Measurements from ENCODE around the gene ABI2.

The ABI2 gene

GRCh38 chr2:203436496-203436895 is 108.3 kb downstream of the ABI2 start:
- DNase-seq = no peak
- Histone ChIP-seq H4K20me1 (ENCODE audit: insufficient read depth, low read length) (no peaks in the 10 kb centered on the region), H3K79me2 (ENCODE audit: low read length) (no peaks in the 10 kb centered on the region), H2AFZ (ENCODE audit: low read length) (no peak overlapping the region), H3K4me1 (ENCODE audit: low read length) (peaks cover 11% of the 10 kb centered on the region), H3K9ac (ENCODE audit: low read length) (no peak overlapping the region), H3K4me2 (ENCODE audit: low read depth, low read length) (no peak overlapping the region), H3K4me3 (ENCODE audit: low read length) (no peak overlapping the region), H3F3A (ENCODE audit: insufficient read depth, low read length) (no peaks in the 10 kb centered on the region), H3K27me3 (replicated peaks; ENCODE audit: insufficient read depth, low read length) (no peaks in the 10 kb centered on the region), H3K9me3 (replicated peaks; ENCODE audit: insufficient read depth, low read length) (no peaks in the 10 kb centered on the region), H3K9me2 (replicated peaks; ENCODE audit: insufficient read depth, low read length) (no peaks in the 10 kb centered on the region), H3K27ac (ENCODE audit: low read length) (no peak overlapping the region), H3K36me3 (replicated peaks; ENCODE audit: insufficient read depth, low read length) (no peaks in the 10 kb centered on the region)
- TF ChIP-seq CTCF (IDR thresholded peaks at IDR 0.05; ENCODE audit: low read length) = no peak

DNA sequence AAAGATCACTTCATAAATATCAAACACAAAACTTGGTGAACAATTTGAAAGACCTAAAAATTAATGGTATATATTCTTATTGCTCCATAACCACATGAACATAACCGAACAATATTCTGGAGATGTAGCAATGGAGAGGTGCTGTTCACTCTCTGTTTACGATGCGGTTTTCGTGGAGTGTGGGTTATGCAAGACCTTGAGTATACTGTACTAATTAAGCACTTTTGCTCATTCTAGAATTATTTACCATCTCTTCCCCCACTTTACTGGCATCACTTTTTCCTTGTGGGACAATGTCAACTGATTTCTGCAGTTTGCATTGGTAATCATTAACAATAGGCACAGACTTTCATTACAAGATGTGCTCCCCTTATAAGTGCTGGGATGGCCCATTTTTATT is 109.3 kb downstream of the ABI2 start:
- no peaks in the 10 kb centered on the region for H3K36me3 ChIP-seq (replicated peaks; ENCODE audit: insufficient read depth, low read length)
- H3K9me2 ChIP-seq (replicated peaks; ENCODE audit: insufficient read depth, low read length) = no peaks in the 10 kb centered on the region
- peaks cover 6% of the 10 kb centered on the region; the same call in 1 of the 2 replicates for H3K4me1 ChIP-seq (ENCODE audit: low read length)
- no peaks in the 10 kb centered on the region for H3K9me3 ChIP-seq (replicated peaks; ENCODE audit: insufficient read depth, low read length)
- no peak for TF ChIP-seq CTCF (IDR thresholded peaks at IDR 0.05; ENCODE audit: low read length)
- no peak overlapping the region for H3K27ac ChIP-seq (ENCODE audit: low read length)
- H2AFZ ChIP-seq (ENCODE audit: low read length) = no peak overlapping the region
- H3K27me3 ChIP-seq (replicated peaks; ENCODE audit: insufficient read depth, low read length) = no peaks in the 10 kb centered on the region
- H3K9ac ChIP-seq (ENCODE audit: low read length) = no peak overlapping the region
- H3F3A ChIP-seq (ENCODE audit: insufficient read depth, low read length) = no peaks in the 10 kb centered on the region
- DNase-seq = no peak
- no peak overlapping the region for H3K4me2 ChIP-seq (ENCODE audit: low read depth, low read length)
- H3K4me3 ChIP-seq (ENCODE audit: low read length) = no peak overlapping the region
- no peaks in the 10 kb centered on the region for H3K79me2 ChIP-seq (ENCODE audit: low read length)
- H4K20me1 ChIP-seq (ENCODE audit: insufficient read depth, low read length) = no peaks in the 10 kb centered on the region

- Histone ChIP-seq H3K79me2 (ENCODE audit: low read length) (no peaks in the 10 kb centered on the region), H3K9me2 (replicated peaks; ENCODE audit: insufficient read depth, low read length) (no peaks in the 10 kb centered on the region), H3K36me3 (replicated peaks; ENCODE audit: insufficient read depth, low read length) (no peaks in the 10 kb centered on the region), H3K9ac (ENCODE audit: low read length) (no peak overlapping the region), H4K20me1 (ENCODE audit: insufficient read depth, low read length) (no peaks in the 10 kb centered on the region), H3F3A (ENCODE audit: insufficient read depth, low read length) (no peaks in the 10 kb centered on the region), H3K4me3 (ENCODE audit: low read length) (no peak overlapping the region), H3K27me3 (replicated peaks; ENCODE audit: insufficient read depth, low read length) (no peaks in the 10 kb centered on the region), H3K4me1 (ENCODE audit: low read length) (no peaks in the 10 kb centered on the region), H3K4me2 (ENCODE audit: low read depth, low read length) (no peak overlapping the region), H3K9me3 (replicated peaks; ENCODE audit: insufficient read depth, low read length) (no peaks in the 10 kb centered on the region), H3K27ac (ENCODE audit: low read length) (no peak overlapping the region), H2AFZ (ENCODE audit: low read length) (no peak overlapping the region)
- TF ChIP-seq EZH2 (optimal IDR thresholded peaks at IDR 0.05; ENCODE audit: low read depth, low read length) (no peak), CTCF (IDR thresholded peaks at IDR 0.05; ENCODE audit: low read length) (no peak), EZH2phosphoT487 (IDR thresholded peaks at IDR 0.05; ENCODE audit: low read length) (no peak)
- DNase-seq = no peak
Observed at GRCh38 chr2:203438528-203438927, 110.3 kb downstream of the ABI2 start.

GRCh38 chr2:203440671-203441070 is 112.5 kb downstream of the ABI2 start:
- Histone ChIP-seq H3K9me2 (replicated peaks; ENCODE audit: insufficient read depth, low read length) (no peaks in the 10 kb centered on the region), H3K4me2 (ENCODE audit: low read depth, low read length) (no peak overlapping the region), H3K4me1 (ENCODE audit: low read length) (0 out of 2 replicates have a peak, but pooled peaks cover 3% of the 10 kb centered on the region), H3K79me2 (ENCODE audit: low read length) (no peaks in the 10 kb centered on the region), H2AFZ (ENCODE audit: low read length) (no peak overlapping the region), H3K9me3 (replicated peaks; ENCODE audit: insufficient read depth, low read length) (no peaks in the 10 kb centered on the region), H3K27me3 (replicated peaks; ENCODE audit: insufficient read depth, low read length) (no peaks in the 10 kb centered on the region), H3F3A (ENCODE audit: insufficient read depth, low read length) (no peaks in the 10 kb centered on the region), H3K27ac (ENCODE audit: low read length) (no peak overlapping the region), H3K9ac (ENCODE audit: low read length) (no peak overlapping the region), H3K4me3 (ENCODE audit: low read length) (no peak overlapping the region), H3K36me3 (replicated peaks; ENCODE audit: insufficient read depth, low read length) (no peaks in the 10 kb centered on the region), H4K20me1 (ENCODE audit: insufficient read depth, low read length) (no peaks in the 10 kb centered on the region)
- no peak for TF ChIP-seq EZH2phosphoT487 (IDR thresholded peaks at IDR 0.05; ENCODE audit: low read length)
- TF ChIP-seq EZH2 (optimal IDR thresholded peaks at IDR 0.05; ENCODE audit: low read depth, low read length) = no peak
- no peak for TF ChIP-seq CTCF (IDR thresholded peaks at IDR 0.05; ENCODE audit: low read length)
- no peak for DNase-seq

All from MM.1S (cell line).